Endometrial microvascular endothelial cells (primary cell): Measurements from ENCODE around the gene E2F2. TPM values are rescaled to one million over a fixed set of nuclear protein-coding genes. Genes with fewer than 3 reads are reported as not detected.
"Not testable (repeated sequence)": the region's sequence is repeated elsewhere in the genome, so short reads cannot be mapped to it uniquely, and the experiment has no call there.

Source experiments
- in situ Hi-C: cut with HindIII; loops from 2 replicates; pipeline ENCODE4 v1.10.0; 2017; ENCODE audit warnings: low sequenced_read_pairs, low pct_unique_long_range_greater_than_20kb; ENCODE audit errors: inconsistent ontology term
- total RNA-seq: library from RNA; depleted of rRNA; stranded (reverse); fragments of >200 nt; gene quantifications from one replicate; pipeline ENCODE4 v1.2.3, GENCODE V29; 2015; ENCODE audit errors: inconsistent ontology term

Gene E2F2
- total RNA-seq, 1 donor from 2014 or later, result 2.1 TPM

- in situ Hi-C loops, result loop anchor here (10.0 kb wide), 1 partner anchor 80 kb away; no protein-coding TSS in a partner anchor
Measured at GRCh38 chr1:23554481-23555269, 23.6 kb upstream of the E2F2 start.

- in situ Hi-C loops, result loop anchor here (10.0 kb wide), 1 partner anchor 81 kb away; no protein-coding TSS in a partner anchor
Measured at GRCh38 chr1:23554127-23554480, 23.1 kb upstream of the E2F2 start.

GRCh38 chr1:23553231-23554126, 22.4 kb upstream of the E2F2 start:
- in situ Hi-C loops, result loop anchor here (10.0 kb wide), 1 partner anchor 81 kb away; no protein-coding TSS in a partner anchor

DNA sequence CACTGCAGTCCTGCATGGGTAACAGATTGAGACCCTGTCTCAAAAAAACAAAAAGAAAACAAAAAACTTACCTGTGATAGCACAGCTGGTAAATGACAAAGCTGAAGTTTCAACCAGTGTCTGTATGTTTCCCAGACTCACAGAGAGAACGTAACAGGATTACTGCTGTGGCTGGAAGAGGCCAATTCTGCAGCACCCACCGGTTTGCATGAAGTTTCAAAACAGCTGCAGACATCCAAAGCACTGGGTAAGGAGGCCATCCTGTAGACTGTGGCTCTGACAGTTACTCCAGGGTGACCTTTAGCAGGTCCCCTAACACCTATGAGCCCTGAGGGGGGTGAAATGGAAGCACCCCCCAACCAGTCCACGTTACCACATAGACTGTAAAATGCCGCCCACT, 20.8 kb upstream of the E2F2 start:
- in situ Hi-C loops, result loop anchor here (10.0 kb wide), 1 partner anchor 83 kb away; no protein-coding TSS in a partner anchor

- in situ Hi-C loops, result no loop called here
Measured at GRCh38 chr1:23548704-23549143, 17.7 kb upstream of the E2F2 start.

- in situ Hi-C loops, result no loop called here
Measured at GRCh38 chr1:23546897-23547584, 16.0 kb upstream of the E2F2 start.

- in situ Hi-C loops, result no loop called here
Measured at GRCh38 chr1:23545851-23546250, 14.8 kb upstream of the E2F2 start.

- in situ Hi-C loops, result no loop called here
Measured at GRCh38 chr1:23544444-23545389, 13.7 kb upstream of the E2F2 start.

DNA sequence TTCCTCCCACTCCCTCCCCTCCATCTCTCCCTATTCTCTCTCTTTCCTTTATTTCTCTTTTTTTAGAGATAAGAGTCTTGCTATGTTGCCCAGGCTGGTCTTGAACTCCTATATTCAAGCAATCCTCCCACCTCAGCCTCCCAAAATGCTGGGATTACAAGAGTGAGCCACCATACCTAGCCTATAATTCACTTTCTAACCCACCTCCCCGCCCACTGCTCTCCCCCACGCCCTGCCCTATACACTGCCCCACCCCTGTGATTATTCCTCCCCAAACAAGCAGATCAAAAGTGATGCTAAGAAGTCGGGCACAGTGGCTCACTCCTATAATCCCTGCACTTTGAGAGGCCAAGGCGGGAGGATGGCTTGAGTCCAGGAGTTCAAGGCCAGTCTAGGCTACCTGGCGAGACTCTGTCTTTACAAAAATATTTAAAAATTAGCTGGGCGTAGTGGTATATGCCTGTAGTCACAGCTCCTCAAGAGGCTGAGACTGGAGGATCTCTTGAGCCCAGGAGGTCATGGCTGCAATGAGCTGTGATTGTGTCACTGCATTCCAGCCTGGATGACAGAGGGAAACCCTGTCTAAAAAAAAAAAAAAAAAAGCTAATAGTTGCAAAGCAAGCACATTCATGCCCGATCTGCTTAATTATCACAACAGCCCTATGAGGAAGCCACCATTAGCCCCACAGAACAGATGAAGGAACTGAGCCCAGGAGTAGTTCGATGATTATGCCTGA, 12.8 kb upstream of the E2F2 start:
- in situ Hi-C loops, result no loop called here

DNA sequence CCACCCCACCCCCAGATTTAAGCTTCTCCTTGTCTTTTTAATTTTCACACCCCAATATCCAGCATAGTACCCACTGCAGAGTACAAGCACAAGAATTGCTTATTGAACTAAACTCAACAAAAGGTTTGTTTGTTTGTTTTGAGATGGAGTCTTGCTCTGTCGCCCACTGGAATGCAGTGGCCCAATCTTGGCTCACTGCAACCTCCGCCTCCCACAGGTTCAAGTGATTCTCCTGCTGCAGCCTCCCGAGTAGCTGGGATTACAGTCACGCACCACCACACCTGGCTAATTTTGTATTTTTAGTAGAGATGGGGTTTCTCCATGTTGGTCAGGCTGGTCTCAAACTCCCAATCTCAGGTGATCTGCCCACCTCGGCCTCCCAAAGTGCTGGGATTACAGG, 11.9 kb upstream of the E2F2 start:
- in situ Hi-C loops, result not testable (repeated sequence)

- in situ Hi-C loops, result no loop called here
Measured at GRCh38 chr1:23539698-23540266, 8.7 kb upstream of the E2F2 start.

GRCh38 chr1:23537296-23537973, 6.4 kb upstream of the E2F2 start:
- in situ Hi-C loops, result no loop called here

GRCh38 chr1:23533246-23534023, 2.4 kb upstream of the E2F2 start:
- in situ Hi-C loops, result no loop called here

DNA sequence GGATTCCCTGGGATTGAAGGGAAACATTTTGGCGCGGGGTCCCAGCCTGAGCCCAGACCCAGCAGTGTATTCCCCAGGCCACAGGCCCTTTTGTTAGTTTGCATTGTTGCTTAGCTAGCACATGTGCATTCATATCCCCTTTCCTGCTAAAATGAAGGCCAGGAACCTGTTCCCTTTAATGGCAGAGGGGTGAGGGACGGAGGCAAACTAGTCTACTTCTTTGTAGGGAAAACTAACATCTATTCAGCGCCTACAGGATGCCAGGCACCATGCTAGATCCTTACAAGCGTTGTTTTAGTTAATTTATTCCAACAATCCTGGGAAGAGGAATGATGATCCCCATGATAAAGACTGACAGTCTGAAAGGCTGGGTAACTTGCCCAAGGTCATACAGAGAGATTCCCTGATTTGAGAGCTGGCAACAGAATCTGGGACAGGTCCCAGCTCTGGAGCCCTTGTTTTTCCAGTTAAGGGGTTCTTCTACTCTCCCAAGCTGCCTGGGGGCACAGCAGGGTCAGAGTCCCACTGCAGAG, 595 bp upstream of the E2F2 start:
- in situ Hi-C loops, result no loop called here

DNA sequence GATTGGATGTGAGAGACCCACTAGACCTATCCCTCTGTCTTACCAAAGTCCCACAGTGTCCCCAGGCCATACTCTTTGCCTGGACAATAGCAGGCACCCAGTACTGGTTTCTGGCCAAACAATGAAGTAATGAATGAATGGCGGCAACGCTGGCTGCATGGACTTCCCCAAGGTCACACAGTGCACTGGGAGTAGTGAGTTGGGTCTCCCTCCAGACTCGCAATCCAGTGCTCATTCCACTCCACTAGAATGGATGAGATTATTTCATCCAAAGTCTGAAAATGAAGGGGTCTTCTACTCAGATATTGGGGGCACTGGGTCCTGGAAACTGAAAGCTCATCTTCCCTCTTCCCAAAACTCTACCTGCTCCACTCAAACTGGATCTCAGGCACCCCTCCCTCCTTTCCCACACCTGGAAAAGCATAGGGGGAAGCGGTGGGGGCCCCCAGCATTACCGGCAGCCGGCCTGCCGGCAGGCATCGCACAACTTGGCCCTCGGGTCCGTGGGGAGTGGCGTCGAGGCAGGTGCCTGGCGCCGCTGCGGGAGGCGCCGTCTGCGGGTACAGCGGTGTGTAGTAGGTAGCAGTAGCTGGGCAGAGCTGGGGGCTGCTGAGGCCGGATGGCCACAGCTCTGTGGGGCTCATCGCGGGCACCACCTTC, 816 bp downstream of the E2F2 start:
- in situ Hi-C loops, result no loop called here
